B cell (primary cell): ENCODE measurements around the gene AHRR.

Experiments used
- EZH2 ChIP-seq: IDR thresholded peaks from 2 replicates; pipeline ENCODE4 v1.6.1; 2012; ENCODE audit warnings: borderline replicate concordance, low read depth, mild to moderate bottlenecking, moderate library complexity, low read length; ENCODE audit not compliant: insufficient read depth, poor library complexity, severe bottlenecking
- TF ChIP-seq, protein P1 (sequence below): fragments of 200-600 bp; IDR thresholded peaks from one replicate; pipeline ENCODE4 v1.8.0; 2022; ENCODE audit warnings: antibody characterized with exemption, mild to moderate bottlenecking

DNA sequence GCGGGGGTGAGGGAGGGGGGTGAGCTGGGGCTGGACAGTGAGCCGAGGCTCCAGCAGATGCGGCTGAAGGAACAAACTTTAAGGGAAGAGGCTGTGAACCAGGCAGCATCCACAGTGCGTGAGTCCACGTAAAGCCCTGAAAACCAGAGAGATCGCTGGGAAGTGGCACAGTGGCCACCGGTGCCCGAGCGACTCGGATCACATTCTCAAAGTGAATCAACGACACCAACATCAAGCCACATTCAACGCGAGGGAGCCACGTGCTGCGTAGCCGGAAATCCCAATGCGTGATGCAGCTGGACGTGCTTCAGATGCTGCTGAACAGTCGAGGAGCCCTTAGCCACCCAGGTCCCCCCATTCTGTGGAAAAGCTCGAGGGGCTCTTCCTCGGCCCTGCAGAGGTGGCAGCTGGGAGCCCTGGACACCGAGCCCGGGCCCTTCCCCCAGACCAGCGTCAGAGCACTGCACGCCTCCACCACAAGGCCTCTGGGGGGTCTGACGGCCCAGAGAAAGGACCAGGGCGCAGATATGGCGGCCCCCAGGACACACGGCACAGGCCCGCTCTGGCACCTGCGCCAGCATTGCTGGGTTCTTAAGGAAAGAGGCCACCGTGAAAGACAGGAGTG, 67.8 kb downstream of the AHRR start:
- TF ChIP-seq, protein P1, sequence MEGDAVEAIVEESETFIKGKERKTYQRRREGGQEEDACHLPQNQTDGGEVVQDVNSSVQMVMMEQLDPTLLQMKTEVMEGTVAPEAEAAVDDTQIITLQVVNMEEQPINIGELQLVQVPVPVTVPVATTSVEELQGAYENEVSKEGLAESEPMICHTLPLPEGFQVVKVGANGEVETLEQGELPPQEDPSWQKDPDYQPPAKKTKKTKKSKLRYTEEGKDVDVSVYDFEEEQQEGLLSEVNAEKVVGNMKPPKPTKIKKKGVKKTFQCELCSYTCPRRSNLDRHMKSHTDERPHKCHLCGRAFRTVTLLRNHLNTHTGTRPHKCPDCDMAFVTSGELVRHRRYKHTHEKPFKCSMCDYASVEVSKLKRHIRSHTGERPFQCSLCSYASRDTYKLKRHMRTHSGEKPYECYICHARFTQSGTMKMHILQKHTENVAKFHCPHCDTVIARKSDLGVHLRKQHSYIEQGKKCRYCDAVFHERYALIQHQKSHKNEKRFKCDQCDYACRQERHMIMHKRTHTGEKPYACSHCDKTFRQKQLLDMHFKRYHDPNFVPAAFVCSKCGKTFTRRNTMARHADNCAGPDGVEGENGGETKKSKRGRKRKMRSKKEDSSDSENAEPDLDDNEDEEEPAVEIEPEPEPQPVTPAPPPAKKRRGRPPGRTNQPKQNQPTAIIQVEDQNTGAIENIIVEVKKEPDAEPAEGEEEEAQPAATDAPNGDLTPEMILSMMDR = no peak
- TF ChIP-seq EZH2 = no peak
